H1 (cell line): ENCODE results near the gene METTL14. TPM values are rescaled to one million over a fixed set of nuclear protein-coding genes. Genes with fewer than 3 reads are reported as not detected.
"Not testable (repeated sequence)": the region's sequence is repeated elsewhere in the genome, so short reads cannot be mapped to it uniquely, and the experiment has no call there.

Source experiments
- CTCF ChIA-PET: fragments of 300-600 bp; sonication (Branson Sonifier 250); formaldehyde crosslinking; loops from one replicate; lab custom pipeline; 2021; ENCODE audit not compliant: partially characterized antibody; lab: Charles Lee
- POLR2A ChIA-PET: fragments of 300-600 bp; sonication (Branson Sonifier 250); formaldehyde crosslinking; loops from one replicate; lab custom pipeline; 2021; ENCODE audit warnings: inconsistent platforms; ENCODE audit not compliant: partially characterized antibody; lab: Charles Lee
- DNase-seq, 2 experiments: peaks; one replicate each; pipeline versions ENCODE4 v3.0.0 to v3.0.0-alpha.2; 2010 to 2022; ENCODE audit warnings: low spot score in 2 of 2, low read depth in 1 of 2, mixed read lengths in 1 of 2
- FAIRE-seq: peaks from 2 replicates; lab custom pipeline; 2011; peaks lifted over from hg19 to GRCh38; lab: Jason Lieb, UNC
- H2AFZ ChIP-seq: 2 replicates; pipeline ENCODE4 v1.8.1; 2012; ENCODE audit warnings: low read length, inconsistent platforms
- H2AK5ac ChIP-seq: 2 replicates; pipeline ENCODE4 v1.6.1; 2013; ENCODE audit warnings: low read depth, low read length
- H2BK120ac ChIP-seq: replicated peaks from 2 replicates; pipeline ENCODE3; 2013; ENCODE audit warnings: low read depth, low read length, inconsistent platforms
- H2BK12ac ChIP-seq: 2 replicates; pipeline ENCODE4 v1.6.1; 2013; ENCODE audit warnings: low read depth, low read length
- H2BK15ac ChIP-seq: 2 replicates; pipeline ENCODE4 v1.6.1; 2013; ENCODE audit warnings: low read length
- H2BK20ac ChIP-seq: 2 replicates; pipeline ENCODE4 v1.6.1; 2013; ENCODE audit warnings: low read length
- H2BK5ac ChIP-seq: 2 replicates; pipeline ENCODE4 v1.6.1; 2013; ENCODE audit warnings: low read depth, low read length
- H3K14ac ChIP-seq: 2 replicates; pipeline ENCODE4 v1.6.1; 2013; ENCODE audit warnings: inconsistent platforms; ENCODE audit not compliant: insufficient read length
- H3K18ac ChIP-seq: 2 replicates; pipeline ENCODE4 v1.6.1; 2013; ENCODE audit warnings: low read length; ENCODE audit errors: extremely low read depth
- H3K23ac ChIP-seq: 2 replicates; pipeline ENCODE4 v1.6.1; 2013; ENCODE audit warnings: inconsistent platforms; ENCODE audit not compliant: insufficient read length
- H3K23me2 ChIP-seq: 2 replicates; pipeline ENCODE4 v1.6.1; 2013; ENCODE audit warnings: low read depth, low read length
- H3K27ac ChIP-seq: 2 replicates; pipeline ENCODE4 v1.6.1; 2011; ENCODE audit warnings: low read depth, low read length, inconsistent platforms
- H3K27me3 ChIP-seq, 4 experiments: replicated peaks in 1 of 4; 1 replicate in 1 of 4; 2 replicates in 3 of 4; pipeline versions ENCODE4 v1.6.1 to v1.8.1; 2011 to 2013; ENCODE audit warnings: low read length in 3 of 4, mild to moderate bottlenecking in 3 of 4, inconsistent platforms in 2 of 4, mixed read lengths in 2 of 4, moderate library complexity in 1 of 4; ENCODE audit not compliant: control insufficient read depth in 3 of 4, insufficient read depth in 3 of 4; ENCODE audit errors: extremely low read depth in 1 of 4
- H3K36me3 ChIP-seq, 4 experiments: 2 replicates each; pipeline versions ENCODE4 v1.6.1 to v1.8.1; 2011 to 2013; ENCODE audit warnings: mild to moderate bottlenecking in 4 of 4, low read length in 3 of 4, moderate library complexity in 2 of 4, control low read depth in 1 of 4, inconsistent platforms in 1 of 4; ENCODE audit not compliant: insufficient read depth in 4 of 4, control insufficient read depth in 2 of 4
- H3K4ac ChIP-seq: replicated peaks from 2 replicates; pipeline ENCODE3; 2013; ENCODE audit warnings: low read length, low read depth, mixed read lengths, inconsistent platforms; ENCODE audit not compliant: insufficient read length
- H3K4me1 ChIP-seq, 4 experiments: replicated peaks in 1 of 4; 1 replicate in 1 of 4; 2 replicates in 3 of 4; pipeline versions ENCODE4 v1.6.1 to v1.8.1; 2011 to 2013; ENCODE audit warnings: low read length in 3 of 4, inconsistent platforms in 2 of 4, mixed read lengths in 1 of 4; ENCODE audit not compliant: insufficient read depth in 4 of 4, control insufficient read depth in 3 of 4
- H3K4me2 ChIP-seq, 2 experiments: 2 replicates each; pipeline versions ENCODE4 v1.6.1 to v1.8.1; 2011 to 2013; ENCODE audit warnings: low read depth in 2 of 2, low read length in 2 of 2, control low read depth in 1 of 2, inconsistent platforms in 1 of 2, mild to moderate bottlenecking in 1 of 2; ENCODE audit not compliant: insufficient read depth in 1 of 2
- H3K4me3 ChIP-seq, 4 experiments: fragments of 200-600, 300-600 bp in 1 of 4; sonication (generic), shearing (Covaris generic), sonication (Bioruptor Twin) in 1 of 4; 2 replicates each; pipeline versions ENCODE4 v1.5.1 to v1.8.1; 2011 to 2016; ENCODE audit warnings: low read length in 4 of 4, low read depth in 3 of 4, control low read depth in 2 of 4, inconsistent platforms in 2 of 4, mild to moderate bottlenecking in 2 of 4, mixed read lengths in 1 of 4, moderate library complexity in 1 of 4; ENCODE audit not compliant: insufficient read depth in 2 of 4; ENCODE audit errors: extremely low read depth in 1 of 4
- H3K56ac ChIP-seq: replicated peaks from 2 replicates; pipeline ENCODE3; 2013; ENCODE audit warnings: low read depth, mild to moderate bottlenecking, mixed read lengths, low read length, inconsistent platforms; ENCODE audit not compliant: insufficient read length
- H3K79me1 ChIP-seq: 2 replicates; pipeline ENCODE4 v1.6.1; 2013; ENCODE audit warnings: low read depth, low read length, control low read depth
- H3K79me2 ChIP-seq, 2 experiments: 2 replicates each; pipeline versions ENCODE4 v1.6.1 to v1.8.1; 2012 to 2013; ENCODE audit warnings: low read length in 2 of 2, mild to moderate bottlenecking in 2 of 2, inconsistent platforms in 1 of 2; ENCODE audit not compliant: insufficient read depth in 2 of 2, control insufficient read depth in 1 of 2
- H3K9ac ChIP-seq, 4 experiments: replicated peaks in 1 of 4; 1 replicate in 1 of 4; 2 replicates in 3 of 4; pipeline versions ENCODE4 v1.6.1 to v1.8.1; 2011 to 2013; ENCODE audit warnings: low read depth in 3 of 4, low read length in 3 of 4, control low read depth in 2 of 4, mild to moderate bottlenecking in 2 of 4, moderate library complexity in 2 of 4, inconsistent platforms in 1 of 4; ENCODE audit errors: extremely low read depth in 1 of 4
- H3K9me3 ChIP-seq, 2 experiments: 2 replicates each; pipeline versions ENCODE4 v1.6.1 to v1.8.1; 2012 to 2013; ENCODE audit warnings: mild to moderate bottlenecking in 2 of 2, moderate library complexity in 2 of 2, control low read depth in 1 of 2, inconsistent platforms in 1 of 2, low read depth in 1 of 2, low read length in 1 of 2, mixed read lengths in 1 of 2; ENCODE audit not compliant: insufficient read depth in 2 of 2
- H4K20me1 ChIP-seq, 2 experiments: replicated peaks in 1 of 2; 2 replicates each; pipeline versions ENCODE3 to v1.8.1; 2011 to 2013; ENCODE audit warnings: inconsistent platforms in 2 of 2, low read length in 2 of 2, mild to moderate bottlenecking in 1 of 2; ENCODE audit not compliant: insufficient read depth in 2 of 2, control insufficient read depth in 1 of 2
- H4K5ac ChIP-seq: 2 replicates; pipeline ENCODE4 v1.6.1; 2013; ENCODE audit warnings: low read length, low read depth, mixed read lengths, inconsistent platforms; ENCODE audit not compliant: insufficient read length
- H4K8ac ChIP-seq: 2 replicates; pipeline ENCODE4 v1.8.0; 2013; ENCODE audit warnings: mild to moderate bottlenecking, moderate library complexity, low read length, inconsistent platforms; ENCODE audit not compliant: insufficient read depth; ENCODE audit errors: extremely low read depth
- H4K91ac ChIP-seq: replicated peaks from 2 replicates; pipeline ENCODE3; 2013; ENCODE audit warnings: low read length, mixed read lengths, inconsistent platforms; ENCODE audit not compliant: insufficient read length
- WGBS, 2 experiments: shearing (Covaris generic) in 1 of 2; methylation state at CpG; one replicate each; pipeline versions ENCODE4 v1.1.6 to v1.1.7; 2013 to 2015; ENCODE audit warnings: low lambda C conversion rate in 2 of 2, mixed read lengths in 2 of 2, inconsistent platforms in 1 of 2, low coverage in 1 of 2, missing lambda C conversion rate in 1 of 2; ENCODE audit not compliant: insufficient replicate concordance in 2 of 2, insufficient coverage in 1 of 2, insufficient read length in 1 of 2; ENCODE audit errors: extremely low coverage in 1 of 2, missing lambda C conversion rate in 1 of 2; 5-methylcytosine and 5-hydroxymethylcytosine counted together
- polyA plus RNA-seq, 7 experiments: library from polyadenylated mRNA; depleted of rRNA in 3 of 7; stranded (reverse) in 5 of 7; unstranded in 2 of 7; fragments of >200 nt in 5 of 7; fragments of 200-250 nt in 2 of 7; gene quantifications; 1 replicate in 5 of 7; 2 replicates in 1 of 7; 4 replicates in 1 of 7; pipeline versions ENCODE4 v1.2.1 to v1.2.3, GENCODE V29; 2011 to 2013; ENCODE audit warnings: missing spikeins in 2 of 7, mixed read lengths in 2 of 7
- total RNA-seq: library from RNA; stranded (reverse); fragmentation: NEBNext Ultra II Directional; extraction: Animal tissue kit (Norgen Biotek cat#: 25700); gene quantifications from 2 replicates; pipeline ENCODE4 v1.2.1, GENCODE V29; 2021

The METTL14 gene
- total and polyA plus RNA-seq, 2 of the 8 experiments (the other 6 are each of a cell fraction or from before 2014, with no cell fraction given), result 8.8 to 57.3 TPM

DNA sequence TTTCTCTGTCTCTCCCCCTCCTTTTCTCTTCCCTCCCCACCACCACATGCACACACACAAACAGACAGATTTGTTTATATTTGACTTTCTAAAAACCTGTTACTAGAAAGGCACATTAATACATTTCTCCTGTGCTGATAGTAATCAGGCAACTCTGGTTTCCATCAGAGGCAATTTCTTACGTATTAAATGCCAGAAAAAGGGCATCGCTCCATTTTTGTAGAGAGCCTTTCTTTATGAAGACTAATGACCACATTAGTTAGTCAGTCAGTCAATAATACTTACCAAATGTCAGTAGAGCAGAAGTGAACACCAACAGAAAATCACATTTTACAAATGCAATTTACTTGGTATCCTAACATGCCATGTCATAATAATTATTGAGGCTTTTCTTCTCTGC lies 14.2 kb upstream of the METTL14 start:
- H3K23me2 ChIP-seq, H3K56ac ChIP-seq, H3K27ac ChIP-seq, FAIRE-seq, H2BK12ac ChIP-seq, H2AFZ ChIP-seq, H3K79me1 ChIP-seq, H4K91ac ChIP-seq, H4K20me1 ChIP-seq, H3K4me1 ChIP-seq, H2BK120ac ChIP-seq, H3K9ac ChIP-seq, H4K5ac ChIP-seq, H3K4me2 ChIP-seq, H3K79me2 ChIP-seq, H3K27me3 ChIP-seq, H3K23ac ChIP-seq, H3K9me3 ChIP-seq, H2BK5ac ChIP-seq, H3K14ac ChIP-seq, H2BK15ac ChIP-seq, H2AK5ac ChIP-seq, H3K18ac ChIP-seq, H2BK20ac ChIP-seq, H3K4ac ChIP-seq, H4K8ac ChIP-seq, POLR2A ChIA-PET, H3K36me3 ChIP-seq, DNase-seq, H3K4me3 ChIP-seq: not testable (repeated sequence)
- WGBS, 2 experiments, result 81% methylated on average over 2 of the region's 2 CpGs; no CpG with 5 or more reads in 1 of the 2 experiments
- CTCF ChIA-PET, result interaction anchor here (3.1 kb wide), 1 partner anchor 12 kb away, joined by 17 read pairs; no protein-coding TSS in a partner anchor
